GM12873 (cell line): ENCODE results near the gene PRXL2B.

ENCODE experiments used
- TF ChIP-seq, protein P1 (sequence below): IDR thresholded peaks from 2 replicates; pipeline ENCODE4 v1.5.1; 2012; ENCODE audit warnings: low read depth, mild to moderate bottlenecking, moderate library complexity, low read length, control low read depth; ENCODE audit not compliant: insufficient read depth; ENCODE audit errors: missing control alignments

The PRXL2B gene

DNA sequence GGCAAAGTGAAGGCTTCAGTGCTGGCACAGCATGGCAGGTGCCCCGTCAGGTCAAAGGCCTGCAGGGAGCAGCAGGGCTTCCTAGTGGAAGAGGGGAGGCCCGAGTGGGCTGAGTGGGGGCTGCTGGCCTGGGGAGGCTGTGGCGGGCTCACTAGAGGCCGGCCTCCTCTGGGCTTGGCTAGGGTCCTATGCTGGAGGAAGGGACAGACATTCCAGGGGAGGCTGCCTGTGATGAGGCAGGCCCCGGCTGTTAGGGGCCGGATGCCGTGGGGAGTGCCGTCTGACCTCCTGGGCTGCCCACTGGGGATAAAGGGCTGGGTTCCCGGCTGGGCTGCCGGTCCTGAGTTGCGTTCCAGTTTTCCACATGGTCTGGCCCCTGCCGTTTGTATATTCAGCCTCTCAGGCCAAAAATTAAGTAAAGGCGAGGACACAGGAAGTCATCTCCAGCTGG lies 21.1 kb downstream of the PRXL2B start:
- TF ChIP-seq, protein P1, sequence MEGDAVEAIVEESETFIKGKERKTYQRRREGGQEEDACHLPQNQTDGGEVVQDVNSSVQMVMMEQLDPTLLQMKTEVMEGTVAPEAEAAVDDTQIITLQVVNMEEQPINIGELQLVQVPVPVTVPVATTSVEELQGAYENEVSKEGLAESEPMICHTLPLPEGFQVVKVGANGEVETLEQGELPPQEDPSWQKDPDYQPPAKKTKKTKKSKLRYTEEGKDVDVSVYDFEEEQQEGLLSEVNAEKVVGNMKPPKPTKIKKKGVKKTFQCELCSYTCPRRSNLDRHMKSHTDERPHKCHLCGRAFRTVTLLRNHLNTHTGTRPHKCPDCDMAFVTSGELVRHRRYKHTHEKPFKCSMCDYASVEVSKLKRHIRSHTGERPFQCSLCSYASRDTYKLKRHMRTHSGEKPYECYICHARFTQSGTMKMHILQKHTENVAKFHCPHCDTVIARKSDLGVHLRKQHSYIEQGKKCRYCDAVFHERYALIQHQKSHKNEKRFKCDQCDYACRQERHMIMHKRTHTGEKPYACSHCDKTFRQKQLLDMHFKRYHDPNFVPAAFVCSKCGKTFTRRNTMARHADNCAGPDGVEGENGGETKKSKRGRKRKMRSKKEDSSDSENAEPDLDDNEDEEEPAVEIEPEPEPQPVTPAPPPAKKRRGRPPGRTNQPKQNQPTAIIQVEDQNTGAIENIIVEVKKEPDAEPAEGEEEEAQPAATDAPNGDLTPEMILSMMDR, result no peak

DNA sequence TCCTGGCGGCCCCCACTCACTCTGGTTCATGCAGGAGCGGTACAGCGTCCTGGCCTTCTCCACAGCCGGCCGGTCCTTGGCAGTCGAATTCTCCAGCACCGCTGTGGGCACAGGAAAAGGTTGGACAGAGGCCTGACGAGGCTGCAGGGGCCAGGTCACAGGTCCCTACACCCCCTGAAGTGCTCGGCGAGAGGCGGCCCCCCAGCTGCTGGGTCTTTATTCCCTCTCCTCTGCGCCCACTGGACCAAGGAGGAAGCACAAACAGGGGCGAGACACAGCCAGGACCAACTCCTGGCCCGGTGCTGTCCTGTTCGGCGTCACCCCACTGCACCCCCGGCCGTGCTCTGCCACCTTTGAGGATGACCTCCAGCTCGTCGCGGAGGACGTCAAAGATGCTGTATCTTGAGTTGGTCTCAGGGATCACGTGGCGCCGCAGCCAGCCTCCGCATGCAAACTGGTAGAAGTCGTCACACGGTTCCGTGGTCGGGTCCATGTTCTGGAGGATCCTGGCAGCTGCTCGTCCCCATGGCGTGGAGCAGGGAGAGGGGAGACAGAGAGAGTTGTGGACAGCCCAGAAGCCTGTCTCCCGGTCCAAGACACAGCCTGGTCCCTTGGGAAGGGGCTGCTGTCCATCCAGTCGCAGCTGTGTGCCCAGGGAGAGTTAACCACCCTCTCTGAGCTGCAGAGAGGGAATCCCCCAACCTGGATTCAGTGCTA lies 22.9 kb downstream of the PRXL2B start:
- TF ChIP-seq, protein P1, result no peak

DNA sequence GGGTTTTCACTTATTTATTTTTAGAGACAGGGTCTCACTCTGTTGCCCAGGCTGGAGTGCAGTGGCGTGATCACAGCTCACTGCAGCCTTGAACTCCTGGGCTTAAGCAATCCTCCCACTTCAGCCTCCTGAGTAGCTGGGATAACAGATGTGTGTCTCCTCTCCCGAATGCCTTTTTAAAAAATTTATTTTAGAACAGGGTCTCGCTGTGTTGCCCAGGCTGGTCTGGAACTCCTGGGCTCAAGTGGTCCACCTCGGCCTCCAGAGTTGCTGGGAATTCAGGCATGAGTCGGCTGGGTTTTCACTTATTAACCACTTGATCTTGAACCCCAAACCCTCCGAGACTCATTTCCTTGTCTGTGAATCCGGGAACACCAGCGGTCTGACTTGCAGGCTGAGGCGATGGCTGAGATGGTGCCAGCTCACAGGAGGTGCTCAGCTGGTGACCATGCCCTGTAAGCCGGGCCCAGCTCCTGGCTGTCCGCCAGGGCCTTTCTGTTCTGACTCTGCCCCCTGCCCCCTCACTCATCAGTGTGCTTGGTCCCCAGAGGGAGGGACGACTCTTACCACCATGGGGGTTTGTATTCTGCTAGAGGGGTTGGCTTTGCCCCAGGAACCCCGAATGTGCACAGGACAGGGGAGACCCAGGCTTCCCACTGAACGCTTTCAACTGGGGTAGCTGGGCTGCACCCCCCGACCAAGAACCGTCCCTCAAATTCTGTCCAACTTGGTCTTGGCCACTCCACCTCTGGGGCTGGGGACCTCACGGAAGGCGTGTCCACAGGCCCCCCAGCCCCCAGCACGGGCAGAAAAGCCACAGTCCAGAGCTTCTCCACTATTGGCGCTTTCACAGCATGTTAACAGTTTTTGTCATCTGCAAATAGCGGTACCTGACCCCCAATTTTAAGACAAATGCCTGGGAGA lies 23.7 kb downstream of the PRXL2B start:
- TF ChIP-seq, protein P1, result no peak

DNA sequence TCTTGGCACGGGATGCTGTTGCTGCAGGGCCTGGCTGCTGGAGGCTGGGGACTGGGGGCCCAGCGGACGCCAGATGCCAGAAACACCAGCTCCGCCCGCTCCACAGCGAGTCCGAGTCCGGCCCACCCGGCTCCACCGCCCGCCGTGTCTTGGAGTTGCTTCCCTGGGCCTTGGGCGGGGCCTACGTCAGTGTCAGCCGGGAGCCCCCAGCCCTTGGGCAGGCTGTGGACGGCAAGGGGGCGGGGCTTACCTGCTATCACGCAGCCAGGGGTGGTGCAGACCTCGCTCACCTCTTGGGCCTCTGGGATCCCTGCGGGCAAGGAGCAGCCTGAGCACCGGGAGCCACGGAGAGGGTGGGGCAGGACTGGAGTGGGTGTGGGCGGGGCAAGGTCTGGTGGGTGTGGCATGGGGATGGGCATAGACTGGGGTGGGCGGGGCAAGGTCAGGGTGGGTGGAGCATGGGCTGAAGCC lies 24.5 kb downstream of the PRXL2B start:
- TF ChIP-seq, protein P1, result no peak

DNA sequence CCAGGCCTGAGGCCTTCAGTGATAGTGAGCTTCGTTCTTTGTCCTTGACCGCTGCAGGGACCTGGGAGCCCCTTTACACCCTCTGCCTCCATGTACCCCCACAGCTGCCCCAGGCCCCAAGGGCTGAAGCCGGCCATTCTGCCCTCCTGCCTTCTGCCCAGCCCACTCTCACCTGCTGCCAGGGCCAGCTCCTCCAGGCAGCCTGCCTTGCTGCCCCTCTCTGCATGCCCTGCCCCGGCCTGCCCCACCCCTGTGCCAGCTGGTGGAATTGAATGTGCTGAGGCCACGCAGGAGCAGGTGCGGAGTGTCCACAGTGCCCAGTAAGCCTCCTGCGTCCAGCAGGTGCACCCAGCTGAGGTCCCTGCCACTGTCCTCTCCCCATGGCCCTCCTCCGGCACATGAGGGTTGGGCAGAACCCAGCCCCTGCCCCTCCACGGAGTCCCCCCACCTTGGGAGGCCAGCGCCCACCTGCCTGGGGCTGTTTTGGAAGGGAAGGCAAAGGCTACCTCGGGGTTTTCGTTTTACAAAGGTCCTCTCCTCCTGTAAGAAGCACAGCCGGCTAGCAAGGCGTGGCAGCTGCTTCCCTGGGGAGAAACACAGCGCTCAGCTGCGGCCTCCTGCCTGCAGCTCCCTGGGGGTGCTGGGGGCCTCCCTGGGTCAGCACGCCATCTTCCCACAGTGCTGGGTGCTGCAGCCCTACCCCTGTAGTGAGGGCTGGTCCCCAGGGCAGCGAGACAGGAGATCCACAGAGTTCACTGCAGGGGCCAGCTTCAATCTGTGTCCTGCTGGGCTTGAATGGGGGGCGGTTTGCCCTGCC lies 25.3 kb downstream of the PRXL2B start:
- TF ChIP-seq, protein P1, result no peak

DNA sequence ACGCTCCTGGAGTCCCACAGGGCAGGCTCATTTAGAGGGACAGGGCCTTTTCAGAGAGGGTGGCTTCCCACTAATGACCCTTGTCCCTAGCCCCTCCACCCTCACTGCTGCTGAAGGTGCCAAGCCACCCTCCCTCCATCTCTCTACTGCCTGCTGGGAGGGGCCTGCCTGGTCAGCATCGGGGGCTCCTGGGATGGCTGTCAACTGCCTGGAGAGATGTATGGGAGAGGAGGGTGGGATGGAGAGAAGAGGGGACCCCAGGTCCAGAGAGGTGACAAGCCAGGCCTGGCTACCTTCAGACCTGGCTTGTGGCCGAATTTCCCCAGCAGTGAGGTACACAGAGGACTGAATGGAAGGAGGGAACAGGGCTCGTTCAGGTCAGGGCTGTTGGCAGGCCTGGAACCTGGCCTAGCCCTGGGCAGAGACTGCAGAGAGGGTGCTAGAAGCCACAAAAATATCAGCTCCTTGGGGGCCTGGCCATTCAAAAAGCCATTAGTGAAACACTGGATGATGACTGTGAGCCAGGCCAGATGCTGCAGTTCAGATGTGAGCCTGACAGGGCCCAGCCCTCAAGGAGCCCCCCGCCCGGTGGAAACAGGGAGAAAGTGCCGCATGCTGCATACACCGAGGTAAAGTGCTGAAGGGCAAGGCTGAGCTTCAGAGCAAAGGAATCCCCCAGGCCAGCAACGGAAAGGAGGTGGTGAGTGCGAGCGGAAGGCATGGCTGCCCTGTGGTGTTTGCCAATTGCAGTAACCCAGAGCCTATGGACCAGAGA lies 26.2 kb downstream of the PRXL2B start:
- TF ChIP-seq, protein P1, result no peak
